ENCODE measurements around the gene CBX5. TPM values are rescaled to one million over a fixed set of nuclear protein-coding genes. Genes with fewer than 3 reads are reported as not detected.
A peak's percentile ranks its signal among the peaks of the same experiment; 100 is the strongest.
"Not testable (repeated sequence)": the region's sequence is repeated elsewhere in the genome, so short reads cannot be mapped to it uniquely, and the experiment has no call there.

The CBX5 gene
- total RNA-seq, 1 experiment from 2014 or later, result 109 TPM

GRCh38 chr12:54230555-54230954, 49.4 kb downstream of the CBX5 start:
- Mint-ChIP-seq H3K4me1 (ENCODE audit: insufficient read depth, unreplicated experiment) (peaks cover 17% of the 10 kb centered on the region), H3K9me3 (ENCODE audit: unreplicated experiment) (no peaks in the 10 kb centered on the region), H3K4me3 (ENCODE audit: unreplicated experiment) (no peak overlapping the region), H3K36me3 (ENCODE audit: insufficient read depth, unreplicated experiment) (peaks cover 28% of the 10 kb centered on the region), H3K27ac (ENCODE audit: low read depth, unreplicated experiment) (peak overlapping the region; percentile 83), H3K27me3 (ENCODE audit: insufficient read depth, unreplicated experiment) (no peaks in the 10 kb centered on the region)
- POLR2A ChIA-PET, result interaction anchor here (1.1 kb wide), 1 partner anchor 11 kb away, joined by 7 read pairs; no protein-coding TSS in a partner anchor
- BruUV-seq (replicated peaks), result no TSS peak
- intact Hi-C loops (cut with micrococcal nuclease), result no loop called here
- DNase-seq (ENCODE audit: unreplicated experiment), result no peak
- CTCF ChIA-PET, result interaction anchor here (1.0 to 1.9 kb wide), 5 partner anchors 9 to 483 kb away, joined by 3 to 7 read pairs (median 5); no protein-coding TSS in a partner anchor
- no peak for TF ChIP-seq CTCF (IDR thresholded peaks at IDR 0.05; ENCODE audit: unreplicated experiment)

GRCh38 chr12:54229624-54230212, 50.2 kb downstream of the CBX5 start:
- CTCF ChIA-PET, result interaction anchor here (0.6 to 3.3 kb wide), 12 partner anchors 9 to 447 kb away, joined by 3 to 37 read pairs (median 4); no protein-coding TSS in a partner anchor
- intact Hi-C loops (cut with micrococcal nuclease), result no loop called here
- Mint-ChIP-seq H3K9me3 (ENCODE audit: unreplicated experiment) (no peaks in the 10 kb centered on the region), H3K4me1 (ENCODE audit: insufficient read depth, unreplicated experiment) (peaks cover 17% of the 10 kb centered on the region), H3K4me3 (ENCODE audit: unreplicated experiment) (peak overlapping the region; percentile 0), H3K36me3 (ENCODE audit: insufficient read depth, unreplicated experiment) (peaks cover 23% of the 10 kb centered on the region), H3K27me3 (ENCODE audit: insufficient read depth, unreplicated experiment) (no peaks in the 10 kb centered on the region), H3K27ac (ENCODE audit: low read depth, unreplicated experiment) (peak overlapping the region; percentile 83)
- peak; percentile 96 for DNase-seq (ENCODE audit: unreplicated experiment)
- no peak for TF ChIP-seq CTCF (IDR thresholded peaks at IDR 0.05; ENCODE audit: unreplicated experiment)
- no TSS peak for BruUV-seq (replicated peaks)
- POLR2A ChIA-PET, result interaction anchor here (0.7 to 1.9 kb wide), 5 partner anchors 10 to 230 kb away, joined by 3 to 13 read pairs (median 5); partner anchors contain the start of genes CBX5, HNRNPA1 and HOXC9

GRCh38 chr12:54228471-54228870, 51.5 kb downstream of the CBX5 start:
- DNase-seq (ENCODE audit: unreplicated experiment), result no peak
- no TSS peak for BruUV-seq (replicated peaks)
- ChIA-PET POLR2A (interaction anchor here (0.8 to 1.9 kb wide), 6 partner anchors 8 to 229 kb away, joined by 3 to 13 read pairs (median 4); partner anchors contain the start of genes CBX5, HNRNPA1 and HOXC9), CTCF (interaction anchor here (0.6 to 3.3 kb wide), 12 partner anchors 10 to 211 kb away, joined by 3 to 37 read pairs (median 4); no protein-coding TSS in a partner anchor)
- no peak for TF ChIP-seq CTCF (IDR thresholded peaks at IDR 0.05; ENCODE audit: unreplicated experiment)
- peaks cover 17% of the 10 kb centered on the region for H3K4me1 Mint-ChIP-seq (ENCODE audit: insufficient read depth, unreplicated experiment)
- peaks cover 13% of the 10 kb centered on the region for H3K36me3 Mint-ChIP-seq (ENCODE audit: insufficient read depth, unreplicated experiment)
- no peaks in the 10 kb centered on the region for H3K27me3 Mint-ChIP-seq (ENCODE audit: insufficient read depth, unreplicated experiment)
- H3K27ac Mint-ChIP-seq (ENCODE audit: low read depth, unreplicated experiment), result peak overlapping the region; percentile 83
- intact Hi-C loops (cut with micrococcal nuclease), result no loop called here
- peak overlapping the region; percentile 47 for H3K4me3 Mint-ChIP-seq (ENCODE audit: unreplicated experiment)
- no peaks in the 10 kb centered on the region for H3K9me3 Mint-ChIP-seq (ENCODE audit: unreplicated experiment)

GRCh38 chr12:54227927-54228326, 52.0 kb downstream of the CBX5 start:
- POLR2A ChIA-PET, result interaction anchor here (0.8 to 1.3 kb wide), 2 partner anchors 31 to 141 kb away, joined by 3 to 4 read pairs; no protein-coding TSS in a partner anchor
- Mint-ChIP-seq H3K27ac (ENCODE audit: low read depth, unreplicated experiment) (peak overlapping the region; percentile 83), H3K4me1 (ENCODE audit: insufficient read depth, unreplicated experiment) (peaks cover 17% of the 10 kb centered on the region)
- H3K4me3 Mint-ChIP-seq (ENCODE audit: unreplicated experiment); H3K36me3 Mint-ChIP-seq (ENCODE audit: insufficient read depth, unreplicated experiment); intact Hi-C loops (cut with micrococcal nuclease); BruUV-seq (replicated peaks); DNase-seq (ENCODE audit: unreplicated experiment); H3K27me3 Mint-ChIP-seq (ENCODE audit: insufficient read depth, unreplicated experiment); H3K9me3 Mint-ChIP-seq (ENCODE audit: unreplicated experiment): not testable (repeated sequence)
- CTCF ChIA-PET, result interaction anchor here (0.9 to 3.3 kb wide), 10 partner anchors 9 to 210 kb away, joined by 3 to 37 read pairs (median 4); no protein-coding TSS in a partner anchor
